K562 (cell line): ENCODE results near the gene AFF1. TPM values are rescaled to one million over a fixed set of nuclear protein-coding genes. Genes with fewer than 3 reads are reported as not detected.
A peak's percentile ranks its signal among the peaks of the same experiment; 100 is the strongest.

ENCODE experiments used
- ATAC-seq: fragments of 200-7000 bp; cut with Tn5 transposase; 3 replicates; pipeline ENCODE4 v1.9.1; 2020; ENCODE audit warnings: moderate library complexity
- BruUV-seq: library from RNA; stranded (reverse); fragments of 400-500 nt; replicated peaks from 2 replicates; lab custom pipeline; 2021; lab: Mats Ljungman, UMichigan
- CTCF ChIA-PET: fragments of 300-600 bp; formaldehyde crosslinking; extraction: SDS; loops from one replicate; lab custom pipeline; 2021; ENCODE audit warnings: low intra/inter-chr PET ratio; lab: Yijun Ruan, JAX
- POLR2A ChIA-PET: fragments of 300-600, 350-650 bp; sonication (Branson Sonifier 250); formaldehyde crosslinking; extraction: SDS; loops from one replicate; lab custom pipeline; 2021; ENCODE audit warnings: antibody characterized with exemption, inconsistent platforms; lab: Yijun Ruan, JAX
- DNase-seq, 4 experiments: peaks; one replicate each; pipeline versions ENCODE4 v3.0.0 to v3.0.0-alpha.2; 2011 to 2018; ENCODE audit warnings: low spot score in 3 of 4, mixed read lengths in 3 of 4; ENCODE audit errors: extremely low read depth in 1 of 4
- FAIRE-seq: peaks from 2 replicates; lab custom pipeline; 2011; peaks lifted over from hg19 to GRCh38; lab: Jason Lieb, UNC
- H2AFZ ChIP-seq: 2 replicates; pipeline ENCODE4 v1.6.0; 2011; ENCODE audit warnings: low read depth, low read length, control low read depth, inconsistent platforms
- H3K27ac ChIP-seq: fragments of 200-600 bp; 3 replicates; pipeline ENCODE4 v1.8.0; 2011; ENCODE audit warnings: low read depth, mild to moderate bottlenecking, control low read depth, inconsistent platforms, low read length, moderate library complexity, mixed read lengths; ENCODE audit errors: extremely low read depth
- H3K27me3 ChIP-seq, 2 experiments: fragments of 300-600 bp in 1 of 2; 2 replicates in 1 of 2; 3 replicates in 1 of 2; pipeline versions ENCODE4 v1.6.0 to v1.8.0; 2011; ENCODE audit warnings: inconsistent platforms in 2 of 2, low read length in 2 of 2, mild to moderate bottlenecking in 1 of 2, mixed read lengths in 1 of 2, moderate library complexity in 1 of 2; ENCODE audit not compliant: control insufficient read depth in 2 of 2, insufficient read depth in 2 of 2
- H3K36me3 ChIP-seq: fragments of 300-600 bp; 3 replicates; pipeline ENCODE4 v1.8.0; 2011; ENCODE audit warnings: mild to moderate bottlenecking, low read length, inconsistent platforms; ENCODE audit not compliant: control insufficient read depth, insufficient read depth
- H3K4me1 ChIP-seq, 2 experiments: fragments of 200-600 bp in 1 of 2; replicated peaks in 1 of 2; 2 replicates in 1 of 2; 3 replicates in 1 of 2; pipeline versions ENCODE4 v1.5.1 to v1.8.0; 2011; ENCODE audit warnings: inconsistent platforms in 2 of 2, low read length in 2 of 2, mild to moderate bottlenecking in 1 of 2, mixed read lengths in 1 of 2, moderate library complexity in 1 of 2; ENCODE audit not compliant: control insufficient read depth in 2 of 2, insufficient read depth in 2 of 2
- H3K4me2 ChIP-seq: 2 replicates; pipeline ENCODE4 v1.6.1; 2011; ENCODE audit warnings: low read length, control low read depth, inconsistent platforms, mixed read lengths; ENCODE audit not compliant: insufficient read depth
- H3K4me3 ChIP-seq: fragments of 200-600 bp; sonication (generic), shearing (Covaris generic); 2 replicates; pipeline ENCODE4 v1.5.1; 2016; ENCODE audit warnings: control low read depth, inconsistent platforms
- H3K79me2 ChIP-seq: fragments of 200-600 bp; 3 replicates; pipeline ENCODE4 v1.8.0; 2011; ENCODE audit warnings: low read length, inconsistent platforms; ENCODE audit not compliant: control insufficient read depth, insufficient read depth
- H3K9ac ChIP-seq, 2 experiments: 2 replicates each; pipeline versions ENCODE4 v1.6.0 to v1.6.1; 2011; ENCODE audit warnings: low read depth in 2 of 2, low read length in 2 of 2, control low read depth in 1 of 2, inconsistent platforms in 1 of 2, mild to moderate bottlenecking in 1 of 2, mixed read lengths in 1 of 2; ENCODE audit not compliant: insufficient read depth in 1 of 2
- H3K9me1 ChIP-seq: one replicate; pipeline ENCODE4 v1.6.0; 2011; ENCODE audit warnings: inconsistent platforms, mild to moderate bottlenecking, low read length, moderate library complexity; ENCODE audit not compliant: control insufficient read depth, insufficient read depth
- H3K9me3 ChIP-seq: replicated peaks from 2 replicates; pipeline ENCODE4 v1.5.1; 2011; ENCODE audit warnings: low read depth, low read length, inconsistent platforms; ENCODE audit not compliant: control insufficient read depth, insufficient read depth
- H4K20me1 ChIP-seq: replicated peaks from 2 replicates; pipeline ENCODE4 v1.6.1; 2011; ENCODE audit warnings: low read length, inconsistent platforms, mixed read lengths; ENCODE audit not compliant: control insufficient read depth, insufficient read depth
- BRD4 ChIP-seq: fragments of 200-600 bp; sonication (generic); IDR thresholded peaks from 2 replicates; pipeline ENCODE4 v1.6.1; 2017; ENCODE audit warnings: inconsistent platforms
- EGR1 ChIP-seq: fragments of 450-650 bp; conservative IDR thresholded peaks from 2 replicates; pipeline ENCODE4 v1.6.1; 2017; ENCODE audit warnings: mild to moderate bottlenecking
- GATAD2A ChIP-seq: fragments of 450-650 bp; IDR thresholded peaks from 2 replicates; pipeline ENCODE4 v1.6.1; 2017
- KLF6 ChIP-seq: fragments of 250-450 bp; sonication (Bioruptor Pico); IDR thresholded peaks from 2 replicates; pipeline ENCODE4 v1.4.0; 2020; ENCODE audit warnings: mild to moderate bottlenecking, moderate library complexity, borderline replicate concordance
- NCOR1 ChIP-seq: fragments of 450-650 bp; IDR thresholded peaks from 2 replicates; pipeline ENCODE4 v1.6.1; 2016; ENCODE audit warnings: mild to moderate bottlenecking, moderate library complexity
- POLR3A ChIP-seq: IDR thresholded peaks from 2 replicates; pipeline ENCODE4 v1.6.1; 2011; ENCODE audit warnings: borderline replicate concordance, mild to moderate bottlenecking, moderate library complexity; ENCODE audit not compliant: insufficient read length, insufficient read depth; ENCODE audit errors: extremely low read depth
- RCOR1 ChIP-seq, 2 experiments: IDR thresholded peaks; 2 replicates each; pipeline ENCODE4 v1.6.1; 2012; ENCODE audit warnings: low read depth in 2 of 2, low read length in 2 of 2, borderline replicate concordance in 1 of 2, improper control_type of control experiment in 1 of 2
- SAFB ChIP-seq: fragments of 200-400 bp; formaldehyde crosslinking; IDR thresholded peaks from 2 replicates; pipeline ENCODE4 v1.6.1; 2017; ENCODE audit warnings: low read depth, low read length, borderline replicate concordance
- U2AF1 ChIP-seq: fragments of 200-400 bp; formaldehyde crosslinking; optimal IDR thresholded peaks from 2 replicates; pipeline ENCODE3; 2017; ENCODE audit warnings: mild to moderate bottlenecking, low read depth, low read length, moderate library complexity
- ZNF232 ChIP-seq: sonication (generic); formaldehyde crosslinking; IDR thresholded peaks from 2 replicates; pipeline ENCODE4 v1.8.0; 2022; ENCODE audit warnings: mild to moderate bottlenecking, missing genetic modification reagents
- ZNF316 ChIP-seq: fragments of 450-650 bp; IDR thresholded peaks from 2 replicates; pipeline ENCODE4 v1.6.1; 2016
- ZNF41 ChIP-seq: fragments of 250-450 bp; sonication (Bioruptor Pico); conservative IDR thresholded peaks from 2 replicates; pipeline ENCODE4 v1.4.0; 2020; ENCODE audit warnings: mild to moderate bottlenecking
- WGBS: fragments of 100-300 bp; shearing (Covaris generic); methylation state at CpG from one replicate; pipeline ENCODE4 v1.1.6; 2016; ENCODE audit warnings: low coverage, mixed read lengths; ENCODE audit not compliant: insufficient coverage; ENCODE audit errors: missing lambda C conversion rate; 5-methylcytosine and 5-hydroxymethylcytosine counted together
- in situ Hi-C: fragments of 300-500 bp; cut with MboI; formaldehyde crosslinking; loops from 4 replicates; pipeline ENCODE4 v1.15.0; 2018; ENCODE audit warnings: inconsistent platforms, mixed read lengths
- intact Hi-C: fragments of 100-400 bp; cut with micrococcal nuclease; formaldehyde crosslinking; loops from 2 replicates; pipeline ENCODE4 v1.14.2; 2022
- polyA plus RNA-seq, 8 experiments: library from polyadenylated mRNA; depleted of rRNA in 4 of 8; stranded (reverse) in 5 of 8; unstranded in 3 of 8; fragments of >200 nt; fragmentation: Nextera tagmentation in 2 of 8; fragmentation: Illumina TruSeq in 1 of 8; extraction: Ambion mirVana in 2 of 8; extraction: Trizol in 1 of 8; gene quantifications; 2 replicates each; pipeline versions ENCODE4 v1.2.1 to v1.2.3, GENCODE V29; 2011 to 2014; ENCODE audit warnings: inconsistent platforms in 1 of 8, missing spikeins in 1 of 8
- total RNA-seq, 7 experiments: library from RNA; depleted of rRNA in 6 of 7; stranded (reverse); fragments of >200 nt in 6 of 7; fragmentation: Illumina TruSeq in 2 of 7; extraction: Trizol in 2 of 7; gene quantifications; 2 replicates each; pipeline versions ENCODE4 v1.2.1 to v1.2.3, GENCODE V29; 2011 to 2021; ENCODE audit warnings: low replicate concordance in 1 of 7
- TF ChIP-seq, protein P1 (sequence below), 2 experiments: fragments of 450-650 bp; IDR thresholded peaks; 2 replicates each; pipeline ENCODE4 v1.6.1; 2018; ENCODE audit warnings: mild to moderate bottlenecking in 2 of 2, low read depth in 1 of 2; ENCODE audit not compliant: partially characterized antibody in 2 of 2
- TF ChIP-seq, protein P2 (sequence below): IDR thresholded peaks from 2 replicates; pipeline ENCODE4 v1.6.1; 2016; ENCODE audit warnings: missing genetic modification characterization, missing compliant biosample characterization

Gene AFF1
- total and polyA plus RNA-seq, 9 of the 15 experiments (the other 6 are each of a cell fraction or from before 2014, with no cell fraction given), result 4.1 to 47.5 (median 17.2) TPM

DNA sequence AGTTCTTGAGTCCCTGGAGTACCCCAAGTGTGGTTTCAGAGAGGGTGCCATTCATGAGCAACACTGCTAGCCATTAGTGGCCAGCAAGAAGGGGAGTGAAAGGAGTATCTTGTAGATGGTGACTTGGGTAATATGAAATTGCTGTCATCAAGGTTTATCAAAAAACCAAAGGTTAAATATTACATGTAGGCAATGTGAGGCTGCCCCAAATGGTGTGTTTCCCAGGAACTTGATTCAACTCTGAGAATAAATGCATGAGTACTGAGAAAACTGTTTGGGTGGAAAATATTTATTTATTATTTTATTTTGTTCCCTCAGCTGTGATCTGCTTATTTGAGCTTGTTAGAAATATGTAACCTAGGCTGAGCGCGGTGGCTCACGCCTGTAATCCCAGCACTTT, 55.7 kb downstream of the AFF1 start (continued):
- TF ChIP-seq, protein P1, sequence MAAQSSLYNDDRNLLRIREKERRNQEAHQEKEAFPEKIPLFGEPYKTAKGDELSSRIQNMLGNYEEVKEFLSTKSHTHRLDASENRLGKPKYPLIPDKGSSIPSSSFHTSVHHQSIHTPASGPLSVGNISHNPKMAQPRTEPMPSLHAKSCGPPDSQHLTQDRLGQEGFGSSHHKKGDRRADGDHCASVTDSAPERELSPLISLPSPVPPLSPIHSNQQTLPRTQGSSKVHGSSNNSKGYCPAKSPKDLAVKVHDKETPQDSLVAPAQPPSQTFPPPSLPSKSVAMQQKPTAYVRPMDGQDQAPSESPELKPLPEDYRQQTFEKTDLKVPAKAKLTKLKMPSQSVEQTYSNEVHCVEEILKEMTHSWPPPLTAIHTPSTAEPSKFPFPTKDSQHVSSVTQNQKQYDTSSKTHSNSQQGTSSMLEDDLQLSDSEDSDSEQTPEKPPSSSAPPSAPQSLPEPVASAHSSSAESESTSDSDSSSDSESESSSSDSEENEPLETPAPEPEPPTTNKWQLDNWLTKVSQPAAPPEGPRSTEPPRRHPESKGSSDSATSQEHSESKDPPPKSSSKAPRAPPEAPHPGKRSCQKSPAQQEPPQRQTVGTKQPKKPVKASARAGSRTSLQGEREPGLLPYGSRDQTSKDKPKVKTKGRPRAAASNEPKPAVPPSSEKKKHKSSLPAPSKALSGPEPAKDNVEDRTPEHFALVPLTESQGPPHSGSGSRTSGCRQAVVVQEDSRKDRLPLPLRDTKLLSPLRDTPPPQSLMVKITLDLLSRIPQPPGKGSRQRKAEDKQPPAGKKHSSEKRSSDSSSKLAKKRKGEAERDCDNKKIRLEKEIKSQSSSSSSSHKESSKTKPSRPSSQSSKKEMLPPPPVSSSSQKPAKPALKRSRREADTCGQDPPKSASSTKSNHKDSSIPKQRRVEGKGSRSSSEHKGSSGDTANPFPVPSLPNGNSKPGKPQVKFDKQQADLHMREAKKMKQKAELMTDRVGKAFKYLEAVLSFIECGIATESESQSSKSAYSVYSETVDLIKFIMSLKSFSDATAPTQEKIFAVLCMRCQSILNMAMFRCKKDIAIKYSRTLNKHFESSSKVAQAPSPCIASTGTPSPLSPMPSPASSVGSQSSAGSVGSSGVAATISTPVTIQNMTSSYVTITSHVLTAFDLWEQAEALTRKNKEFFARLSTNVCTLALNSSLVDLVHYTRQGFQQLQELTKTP (IDR thresholded peaks at IDR 0.05; ENCODE audit: low read depth in 1 of 2, partially characterized antibody in 2 of 2), result no peak
- TF ChIP-seq KLF6 (CRISPR knock-in tag), result no peak

DNA sequence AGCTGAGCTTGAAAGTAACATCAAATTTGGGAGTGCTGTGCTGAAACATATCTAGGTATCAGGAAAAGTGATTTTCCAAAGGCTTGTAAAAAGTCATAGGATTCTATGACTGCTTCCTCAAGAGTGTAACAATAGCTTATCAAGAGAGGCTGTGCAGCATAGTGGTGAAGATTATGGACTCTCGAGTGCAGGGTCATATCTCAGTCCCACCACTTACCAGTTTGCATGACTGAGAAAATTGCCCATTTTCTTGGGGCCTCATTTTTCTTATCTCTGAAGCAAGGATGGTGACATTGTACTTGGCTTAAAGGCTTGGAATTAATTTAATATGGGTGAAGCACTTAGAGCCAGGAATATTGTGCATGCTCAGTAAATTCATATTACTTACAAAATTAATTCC, 57.2 kb downstream of the AFF1 start:
- Histone ChIP-seq H3K36me3 (no peaks in the 10 kb centered on the region; the same call in 2 of the 3 replicates), H2AFZ (no peak overlapping the region), H3K9ac (no peak overlapping the region), H3K27me3 (no peaks in the 10 kb centered on the region), H3K9me3 (no peaks in the 10 kb centered on the region), H3K4me3 (no peak overlapping the region), H3K9me1 (no peaks in the 10 kb centered on the region), H3K79me2 (peaks cover 5% of the 10 kb centered on the region; the same call in 2 of the 3 replicates), H3K4me1 (peaks cover 5 to 23% of the 10 kb centered on the region in 2 experiments; a peak in 4 of 5 replicates), H3K4me2 (peak overlapping the region; percentile 31; the same call in 1 of the 2 replicates), H3K27ac (peak overlapping the region; percentile 6; the same call in 1 of the 3 replicates), H4K20me1 (no peaks in the 10 kb centered on the region; the same call in 1 of the 2 replicates)
- 0% methylated on average over 1 of the region's 1 CpG for WGBS
- BruUV-seq, result no TSS peak
- FAIRE-seq, result peak; percentile 58
- in situ Hi-C loops (no loop called here), intact Hi-C loops (no loop called here)
- CTCF ChIA-PET, result no interaction called here
- peak; percentile 91 for ATAC-seq
- POLR2A ChIA-PET, result interaction anchor here (1.6 to 2.3 kb wide), 2 partner anchors 8 to 14 kb away, joined by 5 to 15 read pairs; no protein-coding TSS in a partner anchor
- DNase-seq, result peak in 2 of 4 experiments; percentile 59 to 73
- TF ChIP-seq SAFB (no peak), NCOR1 (peak; percentile 71), EGR1 (no peak), ZNF41 (CRISPR knock-in tag) (no peak), RCOR1 (IDR thresholded peaks at IDR 0.05; ENCODE audit: borderline replicate concordance in 1 of 2, low read depth in 2 of 2, low read length in 2 of 2) (peak; percentile 4 to 55; a peak in 2 of 4 replicates), ZNF316 (no peak), ZNF232 (no peak), POLR3A (no peak), U2AF1 (no peak), GATAD2A (no peak), BRD4 (no peak)
- TF ChIP-seq, protein P2, sequence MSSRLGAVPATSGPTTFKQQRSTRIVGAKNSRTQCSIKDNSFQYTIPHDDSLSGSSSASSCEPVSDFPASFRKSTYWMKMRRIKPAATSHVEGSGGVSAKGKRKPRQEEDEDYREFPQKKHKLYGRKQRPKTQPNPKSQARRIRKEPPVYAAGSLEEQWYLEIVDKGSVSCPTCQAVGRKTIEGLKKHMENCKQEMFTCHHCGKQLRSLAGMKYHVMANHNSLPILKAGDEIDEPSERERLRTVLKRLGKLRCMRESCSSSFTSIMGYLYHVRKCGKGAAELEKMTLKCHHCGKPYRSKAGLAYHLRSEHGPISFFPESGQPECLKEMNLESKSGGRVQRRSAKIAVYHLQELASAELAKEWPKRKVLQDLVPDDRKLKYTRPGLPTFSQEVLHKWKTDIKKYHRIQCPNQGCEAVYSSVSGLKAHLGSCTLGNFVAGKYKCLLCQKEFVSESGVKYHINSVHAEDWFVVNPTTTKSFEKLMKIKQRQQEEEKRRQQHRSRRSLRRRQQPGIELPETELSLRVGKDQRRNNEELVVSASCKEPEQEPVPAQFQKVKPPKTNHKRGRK (tag), result no peak
